HG02938 (cell line): ENCODE measurements around the gene TMEM117.

Experiments
- ATAC-seq: cut with Tn5 transposase; IDR thresholded peaks from one replicate; pipeline ENCODE4 v1.9.1; 2021; ENCODE audit warnings: mild to moderate bottlenecking, moderate library complexity; ENCODE audit not compliant: unreplicated experiment

The TMEM117 gene

DNA sequence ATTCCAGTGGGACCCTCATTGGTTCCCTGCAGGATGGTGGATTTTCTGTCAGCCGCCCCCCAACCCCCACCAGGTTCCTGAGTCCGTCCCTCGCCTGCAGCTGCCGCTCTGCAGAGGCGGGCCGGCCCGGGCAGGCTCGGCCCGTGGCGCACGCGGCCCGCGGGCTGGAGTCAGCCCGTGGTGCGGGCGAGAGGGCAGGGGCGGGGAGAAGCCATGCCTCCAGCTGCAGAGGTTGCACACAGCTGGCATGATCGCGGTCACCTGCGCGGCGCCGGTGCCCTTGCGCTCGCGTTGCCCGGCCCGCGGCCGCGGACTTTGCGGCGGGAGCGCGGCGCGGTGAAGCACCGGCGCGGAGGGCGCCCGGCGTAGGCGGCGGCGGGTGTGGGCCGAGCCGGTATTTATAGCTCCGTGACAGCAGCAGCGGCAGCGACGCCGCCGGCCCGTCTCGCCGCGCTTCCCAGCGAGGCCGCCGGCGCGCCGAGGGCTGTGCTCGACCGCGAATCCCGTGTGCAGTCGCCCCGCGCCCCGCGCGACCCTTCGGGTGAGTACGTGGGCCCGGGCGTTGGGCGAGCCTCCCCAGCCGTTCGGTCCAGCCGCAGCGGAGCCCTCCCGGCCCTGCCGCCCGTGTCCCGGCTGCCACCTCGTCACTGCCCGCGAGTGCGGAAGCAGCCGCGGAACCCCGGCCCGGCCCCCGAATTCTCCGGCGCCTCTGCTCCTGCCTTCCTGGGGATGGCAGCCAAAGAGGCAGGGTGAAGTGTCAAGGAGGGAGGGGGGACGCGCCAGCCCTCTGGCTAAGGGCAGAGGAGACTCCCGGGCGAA is at the start of gene TMEM117:
Gene TMEM117 (plus strand): TSS at position 426 of the 819 bp plus-strand sequence.
- peak; percentile 66 for ATAC-seq

DNA sequence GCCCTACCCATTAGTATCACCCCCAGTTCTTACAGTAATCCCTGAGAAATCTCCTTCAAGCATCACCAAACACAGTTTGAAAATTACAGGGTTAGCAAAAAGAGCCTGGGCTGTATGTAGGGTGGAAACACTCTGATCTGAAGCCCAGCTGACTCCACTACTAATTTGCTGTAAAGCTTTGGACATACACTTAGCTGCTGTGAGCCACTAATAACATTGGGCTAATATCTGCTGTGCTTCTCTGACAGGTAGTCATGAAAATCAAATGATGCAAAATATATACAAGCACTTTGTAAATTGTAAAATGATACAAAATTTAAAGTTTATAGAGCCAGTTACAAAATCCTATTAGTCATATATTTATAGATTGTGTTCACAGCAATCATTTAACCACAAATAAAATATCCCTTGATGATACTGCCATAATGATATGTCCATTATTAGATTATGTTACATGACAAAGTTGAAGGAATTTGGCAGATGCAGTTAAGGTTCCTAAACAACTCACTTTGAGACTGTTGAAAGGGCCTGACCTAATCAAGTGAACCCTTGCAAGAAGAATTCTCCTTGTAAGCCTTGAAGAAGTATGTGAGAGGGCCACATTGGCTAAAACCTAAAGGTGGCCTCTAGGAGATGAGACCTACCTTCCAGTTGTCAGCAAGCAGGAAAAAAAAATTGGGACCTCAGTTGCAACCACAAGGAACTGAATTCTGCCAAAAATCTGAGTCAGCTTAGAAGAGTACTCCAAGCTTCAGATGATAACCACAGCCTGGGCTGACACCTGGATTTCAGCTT is 48.8 kb upstream of the TMEM117 start:
- no peak for ATAC-seq

DNA sequence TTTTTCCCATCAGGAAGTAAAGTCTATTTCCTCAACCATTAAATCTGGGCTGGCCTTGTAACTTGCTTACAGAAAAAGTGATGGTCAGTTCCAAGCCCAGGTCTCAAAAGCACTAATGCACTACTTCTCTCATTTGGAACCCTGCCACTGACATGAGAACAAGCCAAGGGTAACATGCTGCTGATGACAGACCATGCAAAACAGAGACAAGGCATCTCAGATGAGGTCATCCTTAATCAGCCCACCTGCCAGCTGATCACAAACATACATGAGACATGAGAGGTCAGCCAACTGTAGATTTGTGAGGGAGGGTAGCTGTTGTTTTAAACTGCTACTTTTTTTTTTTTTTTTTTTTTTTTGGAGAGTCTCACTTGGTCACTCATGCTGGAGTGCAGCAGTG is 45.9 kb upstream of the TMEM117 start:
- no peak for ATAC-seq

DNA sequence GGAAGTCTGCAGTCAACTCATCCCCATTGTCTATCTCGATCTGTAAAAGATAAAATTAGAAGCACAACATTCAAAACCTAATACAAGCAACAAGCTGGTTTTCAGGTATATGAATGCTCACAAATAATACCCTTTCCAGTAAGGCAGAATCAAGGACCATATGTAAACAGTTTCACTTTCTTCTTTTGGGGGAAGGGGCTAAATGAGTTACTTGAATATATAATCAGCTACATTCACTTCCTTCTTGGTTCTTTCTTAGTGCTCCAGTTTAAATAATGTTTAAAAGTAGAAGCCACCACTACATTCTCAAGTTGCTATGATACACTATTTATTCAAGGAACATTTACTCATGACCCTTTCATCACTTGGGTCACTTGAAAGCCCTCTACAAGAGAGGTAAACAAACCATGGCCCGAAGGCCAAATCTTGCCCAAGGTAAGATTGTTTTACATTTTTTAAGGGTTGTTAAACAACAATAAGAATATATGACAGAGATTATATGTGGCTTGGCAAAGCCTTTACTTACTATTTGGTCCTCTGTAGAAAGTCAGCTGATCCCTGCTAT is 40.1 kb upstream of the TMEM117 start:
- ATAC-seq, result no peak

DNA sequence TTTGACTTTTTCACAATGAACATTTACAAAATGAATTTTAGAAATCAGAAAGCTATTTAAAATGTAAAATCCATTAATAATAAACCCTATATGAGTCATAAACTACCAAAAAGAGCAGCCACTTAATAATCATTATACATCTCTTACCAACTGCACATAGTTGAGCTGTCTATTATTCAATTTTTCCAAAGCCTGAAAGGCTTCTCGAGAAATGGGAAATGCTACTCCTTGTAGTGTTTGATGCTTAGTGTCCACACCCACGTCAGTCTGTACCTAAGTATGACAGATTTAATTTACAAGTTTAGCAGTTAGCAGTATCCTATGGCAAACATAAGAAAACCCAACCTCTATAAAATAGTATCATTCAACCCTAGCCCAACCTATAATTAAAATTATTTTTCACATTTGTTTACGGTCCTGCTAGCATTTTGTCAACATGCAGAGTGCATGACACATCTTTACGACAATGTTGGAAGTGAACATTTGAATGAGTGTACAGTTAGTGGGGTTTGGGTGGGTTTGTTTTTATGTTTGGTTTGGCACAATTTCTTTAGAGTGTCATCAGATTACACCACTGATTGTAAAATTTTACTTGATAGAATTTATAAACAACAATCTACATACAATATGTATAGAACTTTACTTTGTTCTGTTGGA is 38.2 kb upstream of the TMEM117 start:
- ATAC-seq, result no peak

DNA sequence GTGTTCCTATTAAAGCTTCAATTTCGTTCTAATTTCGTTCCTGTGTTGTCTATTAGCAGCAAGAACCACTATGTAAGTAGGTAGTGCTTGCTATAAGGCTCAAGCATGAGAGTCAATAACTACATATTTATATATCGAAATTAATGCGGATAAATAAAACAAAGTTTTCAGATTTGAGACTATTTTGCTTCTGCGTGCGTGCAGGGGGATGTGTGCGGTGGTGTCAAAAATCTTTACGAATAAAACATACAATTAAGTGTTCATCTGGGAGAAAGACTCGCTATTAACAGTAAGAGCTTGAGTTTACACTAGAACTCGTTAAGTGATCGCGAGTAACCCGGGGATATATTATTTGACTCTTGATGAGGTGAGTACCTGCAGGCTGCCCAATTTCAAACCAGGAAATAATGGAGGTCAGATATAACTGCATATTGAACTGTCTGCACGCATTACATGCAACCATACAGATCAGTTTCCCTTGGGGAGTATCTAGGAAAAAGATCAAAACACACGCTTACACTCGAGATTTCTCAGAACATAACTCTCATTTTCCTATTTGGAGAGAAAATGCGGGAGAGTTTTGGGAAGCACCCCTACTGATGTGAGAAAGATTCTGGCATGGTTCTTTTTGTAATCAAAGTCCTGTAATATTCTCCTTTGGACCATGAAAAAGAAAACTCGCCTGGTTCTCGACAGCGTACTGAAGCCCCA is 30.6 kb upstream of the TMEM117 start:
- peak; percentile 28 for ATAC-seq

DNA sequence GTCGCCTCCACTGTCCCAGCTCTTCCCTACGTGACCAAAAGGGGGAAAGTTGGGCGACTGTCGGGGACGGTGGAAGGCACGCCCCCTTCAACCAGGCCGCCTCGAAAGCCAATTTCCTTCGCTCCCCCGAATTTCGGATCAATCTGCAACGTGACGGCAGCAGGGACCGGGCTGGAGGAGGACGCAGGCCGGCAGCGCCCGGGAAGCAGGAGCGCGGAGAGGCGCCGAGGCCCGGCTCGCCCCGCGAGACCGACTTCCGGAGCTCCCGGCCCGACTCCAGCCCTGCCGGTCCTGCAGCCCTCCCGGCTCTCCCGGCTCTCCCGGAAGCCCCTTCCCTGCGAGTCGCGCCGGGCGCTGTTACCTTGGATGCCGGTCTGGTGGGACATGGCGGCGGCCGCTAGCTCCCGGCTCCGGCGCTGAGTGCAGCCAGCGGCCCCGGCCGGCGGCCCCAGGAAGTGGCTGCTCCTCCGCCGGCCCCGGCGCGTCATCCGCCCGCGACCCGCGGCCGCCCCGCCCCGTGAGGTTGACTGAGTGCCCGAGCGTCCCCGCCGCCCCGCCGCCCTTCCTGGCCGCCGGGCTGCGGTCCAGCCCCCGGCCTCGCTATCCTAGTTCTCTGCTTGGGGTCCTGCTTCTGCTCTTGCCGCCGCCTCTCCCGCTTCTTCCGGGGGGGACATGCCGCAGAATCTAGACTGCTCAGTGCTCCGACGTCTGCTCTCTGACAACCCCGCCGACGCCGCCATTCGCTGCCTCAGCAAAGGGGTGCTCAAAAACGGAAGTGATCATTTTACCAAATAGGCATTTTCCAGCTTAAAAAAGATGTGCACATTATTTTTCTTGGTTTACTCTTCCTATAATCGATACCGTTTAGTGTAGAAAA is 29.8 kb upstream of the TMEM117 start, which contains the start of gene TWF1:
Gene TWF1 (minus strand): TSS at position 458 of the 877 bp plus-strand sequence. CDS start 72 bp downstream, at position 386.
- peak; percentile 88 for ATAC-seq

DNA sequence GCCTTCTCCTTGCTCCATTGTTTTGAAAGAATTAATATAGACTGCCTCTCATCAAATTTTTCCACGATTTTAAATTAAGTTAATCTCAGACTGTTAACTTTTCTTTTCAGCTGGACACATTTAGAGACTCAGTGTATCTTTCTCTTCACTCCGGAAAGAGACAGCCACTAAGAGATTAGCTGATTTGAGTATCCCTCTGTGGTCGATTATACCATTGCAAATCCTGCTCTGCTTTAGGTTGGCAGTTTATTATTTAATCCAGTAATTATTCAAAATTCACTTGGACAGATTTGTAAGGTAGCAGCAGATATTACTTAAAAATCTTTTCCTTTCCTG is 29.2 kb upstream of the TMEM117 start:
- ATAC-seq, result no peak

DNA sequence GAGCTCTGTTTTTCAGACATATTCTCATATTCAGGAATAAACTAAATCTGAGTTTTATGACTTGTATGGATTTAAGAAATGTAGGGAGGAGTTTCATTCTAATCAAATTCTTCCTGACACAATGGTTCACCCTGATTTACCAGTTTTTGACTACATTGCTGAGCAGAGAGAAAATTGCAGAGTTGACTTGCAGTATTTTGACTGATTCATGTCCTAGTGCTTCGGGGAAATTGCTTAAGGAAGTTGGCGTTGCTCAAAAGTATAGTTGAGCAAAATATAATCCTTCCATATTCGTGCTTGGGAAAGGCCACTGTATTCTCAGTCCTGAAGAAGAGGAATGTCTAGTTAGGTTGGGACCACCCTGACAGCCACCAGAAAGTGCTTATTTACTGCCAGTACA is 28.5 kb upstream of the TMEM117 start:
- no peak for ATAC-seq

DNA sequence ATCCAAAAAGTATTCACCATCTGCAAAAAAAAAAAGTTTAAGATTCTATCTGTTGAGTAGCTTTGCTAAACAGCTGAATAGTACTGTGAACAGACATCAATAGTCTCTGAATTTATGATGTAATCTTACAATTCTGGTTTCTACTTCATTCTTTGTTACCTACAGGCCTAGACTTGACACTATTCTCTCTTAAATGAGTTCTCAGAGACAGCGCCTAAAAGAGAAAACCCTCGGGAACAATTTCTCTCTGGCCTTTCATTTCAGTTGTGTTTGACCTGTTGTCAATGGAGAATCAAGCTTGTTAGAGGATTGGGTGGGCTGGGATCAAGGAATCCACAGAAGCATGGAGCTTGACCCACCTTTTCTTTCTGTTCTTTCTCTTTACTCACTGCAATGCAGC is 23.8 kb upstream of the TMEM117 start:
- no peak for ATAC-seq

DNA sequence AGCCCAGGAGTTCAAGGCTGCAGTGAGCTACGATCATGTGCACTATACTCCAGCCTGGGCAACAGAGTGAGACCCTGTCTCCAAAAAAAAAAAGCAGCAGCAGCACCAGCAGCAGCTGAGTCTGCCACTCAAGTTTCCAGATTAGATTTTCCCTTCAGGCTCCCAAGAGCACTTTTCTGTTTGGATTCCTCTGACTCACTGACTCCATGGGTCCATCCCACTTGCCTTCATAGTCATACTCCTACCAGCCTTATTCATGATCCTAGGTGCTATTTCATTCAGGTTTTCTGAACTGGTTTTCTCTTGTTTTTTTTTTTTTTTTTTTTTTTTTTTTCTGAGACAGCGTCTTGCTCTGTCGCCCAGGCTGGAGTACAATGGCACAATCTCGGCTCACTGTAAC is 23.0 kb upstream of the TMEM117 start:
- no peak for ATAC-seq

DNA sequence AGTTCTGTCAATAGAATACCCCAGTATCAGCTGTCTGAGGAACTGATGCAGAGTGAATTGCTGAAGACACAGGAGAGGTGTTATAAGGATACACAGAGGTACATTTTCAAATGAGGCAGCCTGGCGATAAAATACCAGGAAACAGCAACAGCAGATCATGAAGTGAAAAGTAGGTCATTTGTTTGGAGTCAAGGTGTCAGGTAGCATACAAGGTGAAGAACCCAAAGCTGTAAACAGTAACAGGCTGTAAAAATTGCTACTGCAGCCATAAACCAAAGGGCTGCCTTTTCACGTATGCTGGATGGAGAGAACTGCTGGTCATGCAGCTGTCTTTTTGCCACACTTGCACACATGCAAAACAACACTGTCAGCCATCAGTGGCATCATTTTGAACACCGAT is 20.5 kb upstream of the TMEM117 start:
- no peak for ATAC-seq

DNA sequence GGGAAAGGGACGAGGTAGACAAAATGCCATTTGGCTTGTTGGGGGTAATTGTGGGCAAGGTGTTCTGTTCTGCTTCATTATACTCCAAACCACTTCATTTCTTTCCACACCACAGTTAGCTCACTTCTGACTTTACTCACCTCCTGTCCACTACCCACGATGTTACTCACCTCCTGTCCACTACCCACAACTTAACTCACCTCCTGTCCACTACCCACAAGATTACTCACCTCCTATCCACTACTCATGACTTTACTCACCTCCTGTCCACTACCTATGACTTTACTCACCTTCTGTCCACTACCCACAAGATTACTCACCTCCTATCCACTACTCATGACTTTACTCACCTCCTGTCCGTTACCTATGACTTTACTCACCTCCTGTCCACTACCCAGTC is 19.7 kb upstream of the TMEM117 start:
- ATAC-seq, result no peak

DNA sequence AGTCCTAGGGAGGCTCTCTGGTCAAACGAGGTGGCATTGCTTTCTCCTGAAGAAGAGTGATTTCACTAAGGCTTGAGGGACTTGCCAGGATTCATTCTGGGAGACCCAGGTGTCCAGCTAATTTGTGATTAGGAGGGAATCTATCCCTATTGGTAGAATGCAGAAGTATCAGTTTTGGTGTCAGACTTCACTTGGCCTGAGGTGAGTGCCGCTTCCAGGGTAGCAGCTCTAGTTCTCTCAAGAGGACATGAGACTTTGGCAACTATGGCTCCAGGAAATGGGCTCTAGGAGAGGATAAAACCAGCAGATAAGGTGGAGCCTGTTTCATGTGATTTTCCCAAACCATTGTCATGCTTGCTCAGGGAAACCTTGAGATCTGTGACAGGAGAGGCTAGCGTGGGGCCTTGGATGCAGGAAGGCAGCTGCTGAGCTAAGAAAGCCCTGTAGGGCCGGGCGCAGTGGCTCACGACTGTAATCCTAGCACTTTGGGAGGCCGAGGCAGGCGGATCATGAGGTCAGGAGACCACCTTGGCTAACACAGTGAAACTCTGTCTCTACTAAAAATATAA is 11.6 kb upstream of the TMEM117 start:
- ATAC-seq, result no peak

DNA sequence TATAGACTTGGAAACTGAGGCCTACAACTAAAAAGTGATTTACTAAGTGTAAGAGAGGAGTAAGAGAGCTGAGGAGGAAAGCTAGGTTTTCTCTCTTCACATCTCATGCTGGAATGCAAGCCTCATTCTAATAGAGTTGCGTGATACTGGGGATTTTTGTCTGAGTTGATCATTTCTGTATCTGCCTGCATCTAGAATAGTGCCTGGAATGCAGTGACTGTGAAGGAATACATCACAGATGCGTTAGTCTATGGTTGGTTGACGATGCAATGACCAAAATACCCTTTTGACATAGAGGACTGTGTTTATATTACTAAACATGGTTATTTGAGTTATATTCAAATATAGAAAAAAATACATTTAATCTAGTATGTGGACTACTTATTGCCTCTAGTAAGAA is 9.2 kb upstream of the TMEM117 start:
- ATAC-seq, result no peak

DNA sequence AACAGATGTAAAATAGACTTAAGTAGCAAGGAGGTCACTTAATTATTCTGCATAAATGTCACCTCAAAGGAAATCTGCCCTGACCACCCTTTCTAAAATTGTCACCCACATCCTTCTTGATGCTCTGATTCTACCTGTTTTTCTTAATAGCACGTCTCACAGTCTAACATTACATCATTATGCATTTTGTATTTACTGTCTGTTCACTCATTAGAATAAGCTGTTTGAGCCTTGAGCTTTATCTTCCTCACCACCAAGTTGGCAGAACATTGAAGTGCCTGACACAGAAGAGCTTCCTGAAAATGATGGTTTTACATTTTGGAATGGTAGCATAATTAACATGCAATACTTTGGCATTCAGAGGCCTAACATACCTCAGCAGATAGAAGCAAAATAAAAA is 8.8 kb upstream of the TMEM117 start:
- no peak for ATAC-seq

DNA sequence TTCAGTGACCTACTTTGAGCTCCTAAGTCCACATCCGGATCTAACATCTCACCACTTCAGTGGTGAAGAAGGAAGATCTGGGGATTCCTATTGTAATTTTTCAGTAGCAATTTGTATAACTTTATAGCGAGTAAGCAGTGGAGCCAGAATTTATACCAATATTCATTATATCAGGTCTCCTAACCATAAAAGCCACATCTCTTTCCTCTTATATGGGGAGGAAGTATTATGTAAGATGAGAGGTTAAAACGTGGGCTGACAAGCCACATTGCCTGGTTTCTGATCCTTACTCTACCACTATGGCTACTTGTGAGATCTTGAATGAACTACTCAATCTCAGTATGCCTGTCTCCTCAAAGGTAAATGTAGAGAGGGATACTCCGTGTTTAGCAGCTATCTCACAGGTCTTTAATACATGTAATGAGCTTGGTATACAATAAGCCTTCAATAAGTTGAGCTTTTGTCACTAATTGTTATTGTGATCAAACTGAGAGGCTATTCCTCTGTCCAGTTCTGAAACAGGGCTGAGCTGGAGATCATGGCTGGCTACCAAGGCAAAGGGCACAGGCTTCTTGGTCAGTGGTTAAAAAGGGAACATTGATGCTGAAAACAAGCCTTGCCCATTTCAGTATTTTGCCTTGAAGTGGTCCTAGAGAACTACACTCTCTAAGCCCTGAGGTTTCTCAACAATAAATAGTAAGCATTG is 3.3 kb upstream of the TMEM117 start:
- ATAC-seq, result no peak

DNA sequence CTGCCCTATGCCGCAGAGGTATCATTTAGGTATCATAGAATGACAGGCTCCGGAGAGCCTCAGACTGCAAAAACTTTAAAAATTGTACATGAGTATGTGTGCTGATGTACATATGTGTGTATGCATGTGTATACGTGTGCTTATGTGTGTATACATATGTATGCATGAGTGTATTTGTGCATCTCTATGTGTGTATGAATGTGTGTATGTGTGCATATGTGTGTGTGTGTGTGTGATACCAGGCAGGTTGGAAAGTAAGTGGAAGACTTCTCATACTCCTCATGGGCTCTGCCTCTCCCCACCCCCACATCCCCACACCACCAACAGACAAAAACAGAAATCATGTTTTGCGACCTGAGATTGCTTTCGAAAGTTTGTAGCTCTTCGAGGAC is 621 bp upstream of the TMEM117 start:
- peak; percentile 13 for ATAC-seq

DNA sequence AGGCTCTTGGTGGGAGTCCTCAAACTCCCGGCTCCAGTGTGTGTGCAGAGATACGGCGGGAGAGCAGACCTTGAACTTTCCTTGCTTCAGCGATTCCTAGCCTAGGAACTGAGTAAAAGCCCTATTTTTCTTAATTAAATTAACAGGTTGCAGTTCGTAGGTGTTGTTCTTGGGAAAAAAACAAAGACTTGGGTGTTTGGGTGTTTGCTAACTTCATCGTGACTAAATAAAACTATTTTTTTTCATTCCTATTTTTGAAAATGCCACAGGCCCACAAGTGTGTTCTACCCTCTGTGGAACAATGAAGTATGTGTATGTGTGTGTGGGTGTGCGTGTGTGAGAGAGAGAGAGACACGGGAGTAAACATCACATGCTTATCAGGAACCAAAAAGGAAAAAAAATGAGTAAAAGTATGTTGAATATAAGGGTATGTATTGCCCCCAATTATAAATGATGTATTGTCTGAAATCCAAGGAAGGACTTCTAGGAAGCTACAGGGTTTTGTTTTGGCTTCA is 651 bp downstream of the TMEM117 start:
- ATAC-seq, result peak; percentile 38
